ENCODE results near the gene SLC38A10.

GRCh38 chr17:81206657-81207056, 88.5 kb downstream of the SLC38A10 start:
- TF ChIP-seq CTCF (IDR thresholded peaks at IDR 0.05) = no peak
- TF ChIP-seq POLR2A (IDR thresholded peaks at IDR 0.05) = no peak
